HepG2 (cell line): ENCODE results near the gene NID2. TPM values are rescaled to one million over a fixed set of nuclear protein-coding genes. Genes with fewer than 3 reads are reported as not detected.

ENCODE experiments used
- ARNT ChIP-seq: fragments of 450-650 bp; IDR thresholded peaks from 2 replicates; pipeline ENCODE4 v1.6.1; 2017
- ATF7-NPFF ChIP-seq: sonication (generic); formaldehyde crosslinking; IDR thresholded peaks from 2 replicates; pipeline ENCODE4 v1.8.1; 2023; ENCODE audit warnings: mild to moderate bottlenecking, low read depth, missing genetic modification reagents, moderate library complexity
- CCDC6 ChIP-seq: sonication (generic); formaldehyde crosslinking; IDR thresholded peaks from 2 replicates; pipeline ENCODE4 v1.8.1; 2022; ENCODE audit warnings: mild to moderate bottlenecking, missing genetic modification reagents, moderate library complexity
- CENPBD1 ChIP-seq: sonication (generic); formaldehyde crosslinking; IDR thresholded peaks from 2 replicates; pipeline ENCODE4 v1.8.0; 2022; ENCODE audit warnings: missing genetic modification reagents, low read depth, mild to moderate bottlenecking, borderline replicate concordance
- DNMT3B ChIP-seq: conservative IDR thresholded peaks from 2 replicates; pipeline ENCODE4 v1.6.1; 2016; ENCODE audit warnings: missing biosample characterization, control low read depth
- FOXC1 ChIP-seq: sonication (generic); formaldehyde crosslinking; IDR thresholded peaks from 2 replicates; pipeline ENCODE4 v1.8.0; 2022; ENCODE audit warnings: mild to moderate bottlenecking, missing genetic modification reagents, borderline replicate concordance
- JUNB ChIP-seq: sonication (generic); formaldehyde crosslinking; IDR thresholded peaks from 2 replicates; pipeline ENCODE4 v1.8.0; 2022; ENCODE audit warnings: missing genetic modification reagents, mild to moderate bottlenecking, borderline replicate concordance
- KLF12 ChIP-seq: sonication (generic); formaldehyde crosslinking; IDR thresholded peaks from 2 replicates; pipeline ENCODE4 v1.4.0; 2020; ENCODE audit warnings: missing genetic modification reagents, borderline replicate concordance
- KLF6 ChIP-seq: IDR thresholded peaks from 2 replicates; pipeline ENCODE4 v1.8.0; 2016; ENCODE audit warnings: missing biosample characterization, missing genetic modification reagents
- NFATC3 ChIP-seq: sonication (generic); formaldehyde crosslinking; IDR thresholded peaks from 2 replicates; pipeline ENCODE4 v1.5.1; 2020; ENCODE audit warnings: mild to moderate bottlenecking, missing genetic modification reagents
- SYNCRIP ChIP-seq: fragments of 200-400 bp; formaldehyde crosslinking; IDR thresholded peaks from 2 replicates; pipeline ENCODE4 v1.6.1; 2018; ENCODE audit warnings: mild to moderate bottlenecking, low read depth, low read length; ENCODE audit not compliant: insufficient read depth
- TBX3 ChIP-seq: fragments of 450-650 bp; IDR thresholded peaks from 2 replicates; pipeline ENCODE4 v1.6.1; 2017; ENCODE audit warnings: antibody characterized with exemption, mild to moderate bottlenecking, inconsistent platforms, borderline replicate concordance
- TCF7 ChIP-seq: sonication (generic); IDR thresholded peaks from 2 replicates; pipeline ENCODE4 v1.6.1; 2016; ENCODE audit warnings: antibody characterized with exemption, low read depth
- YEATS4 ChIP-seq: sonication (generic); formaldehyde crosslinking; IDR thresholded peaks from 2 replicates; pipeline ENCODE4 v1.4.0; 2020; ENCODE audit warnings: missing genetic modification reagents, borderline replicate concordance
- ZNF737 ChIP-seq: sonication (generic); formaldehyde crosslinking; IDR thresholded peaks from 2 replicates; pipeline ENCODE4 v1.5.0; 2020; ENCODE audit warnings: missing genetic modification reagents, mild to moderate bottlenecking, borderline replicate concordance
- ZNF740 ChIP-seq: sonication (generic); formaldehyde crosslinking; IDR thresholded peaks from 2 replicates; pipeline ENCODE4 v1.4.0; 2020; ENCODE audit warnings: missing genetic modification reagents
- ZSCAN5A ChIP-seq: sonication (generic); formaldehyde crosslinking; IDR thresholded peaks from 2 replicates; pipeline ENCODE4 v1.8.0; 2022; ENCODE audit warnings: mild to moderate bottlenecking, missing genetic modification reagents, borderline replicate concordance
- polyA plus RNA-seq, 8 experiments: library from polyadenylated mRNA; depleted of rRNA in 3 of 8; stranded (reverse) in 7 of 8; unstranded in 1 of 8; fragments of >200 nt; fragmentation: Illumina TruSeq in 4 of 8; extraction: Trizol in 4 of 8; gene quantifications; 2 replicates each; pipeline versions ENCODE4 v1.2.1 to v1.2.3, GENCODE V29; 2011 to 2016; ENCODE audit warnings: low read depth in 4 of 8, missing spikeins in 1 of 8, mixed read lengths in 1 of 8; ENCODE audit not compliant: insufficient read depth in 1 of 8
- total RNA-seq, 5 experiments: library from RNA; depleted of rRNA; stranded (reverse); fragments of >200 nt; fragmentation: Illumina TruSeq; extraction: Trizol; gene quantifications; 2 replicates each; pipeline ENCODE4 v1.2.3, GENCODE V29; 2016; ENCODE audit warnings: low read depth in 1 of 5
- TF ChIP-seq, protein P1 (sequence below): sonication (generic); formaldehyde crosslinking; IDR thresholded peaks from 2 replicates; pipeline ENCODE4 v1.8.1; 2023; ENCODE audit warnings: mild to moderate bottlenecking, inconsistent platforms, moderate library complexity, missing genetic modification reagents, borderline replicate concordance
- TF ChIP-seq, protein P2 (sequence below): IDR thresholded peaks from 2 replicates; pipeline ENCODE4 v1.6.1; 2016; ENCODE audit warnings: low read depth, control low read depth
- TF ChIP-seq, protein P3 (sequence below): IDR thresholded peaks from 2 replicates; pipeline ENCODE4 v1.6.1; 2016; ENCODE audit warnings: low read depth, borderline replicate concordance

NID2 gene
- total and polyA plus RNA-seq, 2 of the 13 experiments (the other 11 are each of a cell fraction or from before 2014, with no cell fraction given), result 0.11 TPM; not detected in 1

DNA sequence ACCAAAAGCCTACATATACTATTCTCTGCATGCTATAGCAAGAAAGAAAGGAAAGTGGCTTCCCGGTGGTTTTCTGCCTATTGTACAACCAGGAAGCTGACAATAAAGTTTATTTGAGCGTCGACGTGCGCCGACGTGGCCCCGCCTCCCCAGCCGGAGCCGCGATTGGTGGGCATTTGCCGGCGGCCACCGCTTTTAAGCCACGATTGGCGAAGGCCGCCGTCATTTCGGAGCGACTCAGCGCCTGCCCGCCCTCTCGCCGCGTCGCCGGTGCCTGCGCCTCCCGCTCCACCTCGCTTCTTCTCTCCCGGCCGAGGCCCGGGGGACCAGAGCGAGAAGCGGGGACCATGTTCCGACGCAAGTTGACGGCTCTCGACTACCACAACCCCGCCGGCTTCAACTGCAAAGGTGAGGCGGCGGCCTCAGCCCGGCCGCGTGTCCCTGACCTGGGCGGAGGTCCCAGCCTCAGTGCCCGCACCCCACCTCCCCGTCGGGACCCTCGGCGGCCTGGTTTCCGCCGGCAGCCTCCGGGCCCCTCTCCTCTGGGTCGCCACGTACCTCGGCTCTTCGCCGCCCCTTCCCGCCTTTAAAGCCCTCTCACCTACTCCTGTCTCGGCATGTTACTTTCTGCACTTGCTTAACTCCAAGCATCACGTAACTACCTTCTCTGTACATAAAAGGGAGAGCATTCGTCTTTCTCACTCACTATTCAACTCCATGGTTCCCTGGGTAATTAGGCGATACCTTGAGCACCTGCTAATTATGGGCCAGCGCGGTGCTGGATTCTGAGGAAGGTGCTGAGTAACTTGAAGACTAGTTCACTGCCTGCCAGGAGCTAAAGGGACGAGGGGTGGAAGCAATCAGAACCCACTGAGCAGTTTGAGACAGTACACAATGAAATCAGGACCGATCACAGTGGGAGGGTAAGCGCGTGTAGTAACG, 79.3 kb downstream of the NID2 start, which contains the start of gene RTRAF (continued):
- TF ChIP-seq DNMT3B (CRISPR knock-in tag), result no peak
- 0 out of 2 replicates have a peak, but pooled peaks have one; percentile 16 for TF ChIP-seq NFATC3 (CRISPR knock-in tag)
- no peak for TF ChIP-seq TCF7
- TF ChIP-seq, protein P1, sequence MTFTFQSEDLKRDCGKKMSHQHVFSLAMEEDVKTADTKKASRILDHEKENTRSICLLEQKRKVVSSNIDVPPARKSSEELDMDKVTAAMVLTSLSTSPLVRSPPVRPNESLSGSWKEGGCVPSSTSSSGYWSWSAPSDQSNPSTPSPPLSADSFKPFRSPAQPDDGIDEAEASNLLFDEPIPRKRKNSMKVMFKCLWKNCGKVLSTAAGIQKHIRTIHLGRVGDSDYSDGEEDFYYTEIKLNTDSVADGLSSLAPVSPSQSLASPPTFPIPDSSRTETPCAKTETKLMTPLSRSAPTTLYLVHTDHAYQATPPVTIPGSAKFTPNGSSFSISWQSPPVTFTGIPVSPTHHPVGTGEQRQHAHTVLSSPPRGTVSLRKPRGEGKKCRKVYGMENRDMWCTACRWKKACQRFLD, result no peak; the same call in 1 of the 2 replicates
- no peak for TF ChIP-seq CCDC6 (CRISPR knock-in tag)
- no peak for TF ChIP-seq FOXC1 (CRISPR knock-in tag)
- TF ChIP-seq KLF6 (CRISPR knock-in tag), result no peak
- TF ChIP-seq TBX3, result 0 out of 2 replicates have a peak, but pooled peaks have one; percentile 7
- TF ChIP-seq KLF12 (CRISPR knock-in tag), result no peak
- TF ChIP-seq, protein P2, sequence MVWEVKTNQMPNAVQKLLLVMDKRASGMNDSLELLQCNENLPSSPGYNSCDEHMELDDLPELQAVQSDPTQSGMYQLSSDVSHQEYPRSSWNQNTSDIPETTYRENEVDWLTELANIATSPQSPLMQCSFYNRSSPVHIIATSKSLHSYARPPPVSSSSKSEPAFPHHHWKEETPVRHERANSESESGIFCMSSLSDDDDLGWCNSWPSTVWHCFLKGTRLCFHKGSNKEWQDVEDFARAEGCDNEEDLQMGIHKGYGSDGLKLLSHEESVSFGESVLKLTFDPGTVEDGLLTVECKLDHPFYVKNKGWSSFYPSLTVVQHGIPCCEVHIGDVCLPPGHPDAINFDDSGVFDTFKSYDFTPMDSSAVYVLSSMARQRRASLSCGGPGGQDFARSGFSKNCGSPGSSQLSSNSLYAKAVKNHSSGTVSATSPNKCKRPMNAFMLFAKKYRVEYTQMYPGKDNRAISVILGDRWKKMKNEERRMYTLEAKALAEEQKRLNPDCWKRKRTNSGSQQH (CRISPR knock-in tag), result no peak
- TF ChIP-seq JUNB (CRISPR knock-in tag), result no peak
- no peak for TF ChIP-seq CENPBD1
- TF ChIP-seq ATF7-NPFF (CRISPR knock-in tag), result no peak
- TF ChIP-seq SYNCRIP, result no peak
- no peak for TF ChIP-seq ZNF737 (CRISPR knock-in tag)
- no peak for TF ChIP-seq ARNT
- TF ChIP-seq YEATS4, result no peak
- TF ChIP-seq ZSCAN5A (CRISPR knock-in tag), result peak; percentile 77; the same call in 1 of the 2 replicates
- TF ChIP-seq, protein P3, sequence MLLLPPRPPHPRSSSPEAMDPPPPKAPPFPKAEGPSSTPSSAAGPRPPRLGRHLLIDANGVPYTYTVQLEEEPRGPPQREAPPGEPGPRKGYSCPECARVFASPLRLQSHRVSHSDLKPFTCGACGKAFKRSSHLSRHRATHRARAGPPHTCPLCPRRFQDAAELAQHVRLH (CRISPR knock-in tag), result peak; percentile 89; the same call in 1 of the 2 replicates
- no peak; the same call in 1 of the 2 replicates for TF ChIP-seq ZNF740 (CRISPR knock-in tag)
